ENCODE data around the gene KRT8. TPM values are rescaled to one million over a fixed set of nuclear protein-coding genes. Genes with fewer than 3 reads are reported as not detected.

KRT8 gene
- total RNA-seq, 1 donor from 2014 or later = 0.33 TPM

- Mint-ChIP-seq H3K27me3 (peaks cover 17% of the 10 kb centered on the region), H3K4me3 (no peak overlapping the region), H3K27ac (no peak overlapping the region), H3K9me3 (no peaks in the 10 kb centered on the region), H3K36me3 (ENCODE audit: low read depth) (no peaks in the 10 kb centered on the region), H3K4me1 (peaks cover 8% of the 10 kb centered on the region)
- CTCF ChIA-PET = interaction anchor here (0.9 kb wide), 1 partner anchor 22 kb away, joined by 4 read pairs; no protein-coding TSS in a partner anchor
- no peak for ATAC-seq (ENCODE audit: low read depth)
- POLR2A ChIA-PET = no interaction called here
- no peak for DNase-seq
- intact Hi-C loops (cut with micrococcal nuclease) = no loop called here
- no peak for TF ChIP-seq CTCF (IDR thresholded peaks at IDR 0.05)
Observed at GRCh38 chr12:52907092-52907810, 2.4 kb upstream of the KRT8 start.

GRCh38 chr12:52906191-52906601, 1.3 kb upstream of the KRT8 start:
- ChIA-PET CTCF (interaction anchor here (0.9 kb wide), 1 partner anchor 21 kb away, joined by 4 read pairs; no protein-coding TSS in a partner anchor), POLR2A (no interaction called here)
- Mint-ChIP-seq H3K4me3 (no peak overlapping the region), H3K9me3 (no peaks in the 10 kb centered on the region), H3K27me3 (peaks cover 19% of the 10 kb centered on the region), H3K4me1 (peaks cover 8% of the 10 kb centered on the region), H3K36me3 (ENCODE audit: low read depth) (no peaks in the 10 kb centered on the region), H3K27ac (no peak overlapping the region)
- DNase-seq (no peak), ATAC-seq (ENCODE audit: low read depth) (no peak)
- intact Hi-C loops (cut with micrococcal nuclease) = no loop called here
- TF ChIP-seq CTCF (IDR thresholded peaks at IDR 0.05) = no peak

- ATAC-seq (ENCODE audit: low read depth) (peak; percentile 71), DNase-seq (peak; percentile 34)
- ChIA-PET CTCF (no interaction called here), POLR2A (interaction anchor here (0.6 kb wide), 1 partner anchor 715 kb away, joined by 4 read pairs; no protein-coding TSS in a partner anchor)
- H3K36me3 Mint-ChIP-seq (ENCODE audit: low read depth) = no peaks in the 10 kb centered on the region
- H3K27ac Mint-ChIP-seq = peak overlapping the region; percentile 36
- no peak for TF ChIP-seq CTCF (IDR thresholded peaks at IDR 0.05)
- intact Hi-C loops (cut with micrococcal nuclease) = no loop called here
- no peaks in the 10 kb centered on the region for H3K9me3 Mint-ChIP-seq
- H3K27me3 Mint-ChIP-seq = peaks cover 29% of the 10 kb centered on the region
- H3K4me3 Mint-ChIP-seq = peak overlapping the region; percentile 76
- peaks cover 8% of the 10 kb centered on the region for H3K4me1 Mint-ChIP-seq
Observed at GRCh38 chr12:52903855-52904508, 894 bp downstream of the KRT8 start.

- intact Hi-C loops (cut with micrococcal nuclease) = no loop called here
- TF ChIP-seq CTCF (IDR thresholded peaks at IDR 0.05) = no peak
- CTCF ChIA-PET = no interaction called here
- H3K36me3 Mint-ChIP-seq (ENCODE audit: low read depth) = no peaks in the 10 kb centered on the region
- no peaks in the 10 kb centered on the region for H3K9me3 Mint-ChIP-seq
- no peak overlapping the region for H3K27ac Mint-ChIP-seq
- H3K4me1 Mint-ChIP-seq = peaks cover 8% of the 10 kb centered on the region
- DNase-seq (no peak), ATAC-seq (ENCODE audit: low read depth) (peak; percentile 85)
- POLR2A ChIA-PET = interaction anchor here (0.6 kb wide), 2 partner anchors 399 to 716 kb away, joined by 3 to 4 read pairs; no protein-coding TSS in a partner anchor
- H3K4me3 Mint-ChIP-seq = peak overlapping the region; percentile 56
- H3K27me3 Mint-ChIP-seq = peaks cover 29% of the 10 kb centered on the region
Observed at GRCh38 chr12:52903285-52903854, 1.5 kb downstream of the KRT8 start.
